Thoracic aorta (tissue), 2 donors: ENCODE measurements around the gene OR10G7. TPM values are rescaled to one million over a fixed set of nuclear protein-coding genes. Genes with fewer than 3 reads are reported as not detected.

Experiments
- ATAC-seq: fragments of 150-250 bp; one replicate; pipeline ENCODE4 v1.8.0; 2017; ENCODE audit warnings: low read depth; ENCODE audit not compliant: insufficient number of reproducible peaks, low FRiP score
- DNase-seq: peaks from one replicate; pipeline ENCODE4 v3.0.0-alpha.2; 2020; ENCODE audit warnings: low spot score
- H3K27ac ChIP-seq, 2 donors: fragments of 200-600 bp; sonication (generic); 1 replicate in 1 of 2; 2 replicates in 1 of 2; pipeline ENCODE4 v1.5.1; 2016; ENCODE audit warnings: mild to moderate bottlenecking in 2 of 2, moderate library complexity in 2 of 2
- H3K27me3 ChIP-seq: fragments of 200-600 bp; sonication (generic); replicated peaks from 2 replicates; pipeline ENCODE4 v1.6.0; 2016; ENCODE audit warnings: mild to moderate bottlenecking; ENCODE audit not compliant: insufficient read depth
- H3K36me3 ChIP-seq: fragments of 200-600 bp; sonication (generic); one replicate; pipeline ENCODE4 v1.5.1; 2016
- H3K4me1 ChIP-seq, 2 donors: fragments of 200-600 bp; sonication (generic); 1 replicate in 1 of 2; 2 replicates in 1 of 2; pipeline versions ENCODE4 v1.5.1 to v1.6.0; 2016; ENCODE audit warnings: low read depth in 2 of 2, mild to moderate bottlenecking in 1 of 2; ENCODE audit not compliant: control insufficient read depth in 1 of 2
- H3K4me3 ChIP-seq: fragments of 200-600 bp; sonication (generic); 2 replicates; pipeline ENCODE4 v1.5.1; 2016; ENCODE audit warnings: mild to moderate bottlenecking
- H3K9me3 ChIP-seq: fragments of 200-600 bp; sonication (generic); 2 replicates; pipeline ENCODE4 v1.5.1; 2016
- total RNA-seq, 2 donors: library from RNA; depleted of rRNA; stranded (reverse); fragments of >200 nt; gene quantifications; one replicate each; pipeline versions ENCODE4 v1.1.0 to v1.2.3, GENCODE V29; 2016
- TF ChIP-seq, protein P1 (sequence below): fragments of 200-600 bp; sonication (generic); IDR thresholded peaks from one replicate; pipeline ENCODE4 v1.5.1; 2019; ENCODE audit warnings: antibody characterized with exemption

OR10G7 gene
- total RNA-seq, 2 donors from 2014 or later = not detected

DNA sequence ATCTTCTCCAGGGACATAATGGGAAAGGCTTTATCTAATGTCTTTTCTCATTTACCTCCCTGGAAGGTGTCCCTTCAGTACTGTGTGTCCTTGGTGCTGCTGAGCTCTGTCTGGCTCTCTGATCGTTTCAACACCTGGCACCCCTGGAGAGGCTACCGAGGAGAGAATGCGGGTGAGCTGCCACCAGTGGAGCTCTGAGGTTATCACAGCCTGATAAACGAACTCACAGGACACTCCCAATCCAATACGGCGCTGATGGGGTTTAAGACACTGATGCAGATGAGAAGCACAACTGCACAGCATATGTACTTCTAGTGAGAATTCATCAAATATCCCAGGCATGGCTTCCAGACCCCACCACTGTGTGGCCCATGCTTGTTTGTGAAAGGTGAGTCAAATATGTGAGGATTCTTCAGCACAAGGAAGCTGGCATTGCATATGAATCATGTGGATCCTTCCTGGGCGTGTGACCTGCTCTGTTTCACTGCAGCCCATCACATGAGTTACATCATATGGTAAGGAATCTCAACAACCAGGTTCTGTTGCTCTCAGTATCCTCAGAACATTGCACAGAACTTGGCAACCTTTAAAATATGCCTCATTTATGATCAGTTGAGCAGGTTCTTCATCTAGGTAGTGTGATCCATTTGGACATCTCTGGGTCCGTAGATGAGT, 39.3 kb upstream of the OR10G7 start:
- H3K27me3 ChIP-seq = no peaks in the 10 kb centered on the region
- H3K36me3 ChIP-seq = no peaks in the 10 kb centered on the region
- DNase-seq (no peak), ATAC-seq (no peak)
- TF ChIP-seq, protein P1, sequence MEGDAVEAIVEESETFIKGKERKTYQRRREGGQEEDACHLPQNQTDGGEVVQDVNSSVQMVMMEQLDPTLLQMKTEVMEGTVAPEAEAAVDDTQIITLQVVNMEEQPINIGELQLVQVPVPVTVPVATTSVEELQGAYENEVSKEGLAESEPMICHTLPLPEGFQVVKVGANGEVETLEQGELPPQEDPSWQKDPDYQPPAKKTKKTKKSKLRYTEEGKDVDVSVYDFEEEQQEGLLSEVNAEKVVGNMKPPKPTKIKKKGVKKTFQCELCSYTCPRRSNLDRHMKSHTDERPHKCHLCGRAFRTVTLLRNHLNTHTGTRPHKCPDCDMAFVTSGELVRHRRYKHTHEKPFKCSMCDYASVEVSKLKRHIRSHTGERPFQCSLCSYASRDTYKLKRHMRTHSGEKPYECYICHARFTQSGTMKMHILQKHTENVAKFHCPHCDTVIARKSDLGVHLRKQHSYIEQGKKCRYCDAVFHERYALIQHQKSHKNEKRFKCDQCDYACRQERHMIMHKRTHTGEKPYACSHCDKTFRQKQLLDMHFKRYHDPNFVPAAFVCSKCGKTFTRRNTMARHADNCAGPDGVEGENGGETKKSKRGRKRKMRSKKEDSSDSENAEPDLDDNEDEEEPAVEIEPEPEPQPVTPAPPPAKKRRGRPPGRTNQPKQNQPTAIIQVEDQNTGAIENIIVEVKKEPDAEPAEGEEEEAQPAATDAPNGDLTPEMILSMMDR = no peak
- H3K27ac ChIP-seq = no peak overlapping the region
- peaks cover 0 to 10% of the 10 kb centered on the region in 2 donors for H3K4me1 ChIP-seq
- no peak overlapping the region for H3K4me3 ChIP-seq
- no peaks in the 10 kb centered on the region for H3K9me3 ChIP-seq

DNA sequence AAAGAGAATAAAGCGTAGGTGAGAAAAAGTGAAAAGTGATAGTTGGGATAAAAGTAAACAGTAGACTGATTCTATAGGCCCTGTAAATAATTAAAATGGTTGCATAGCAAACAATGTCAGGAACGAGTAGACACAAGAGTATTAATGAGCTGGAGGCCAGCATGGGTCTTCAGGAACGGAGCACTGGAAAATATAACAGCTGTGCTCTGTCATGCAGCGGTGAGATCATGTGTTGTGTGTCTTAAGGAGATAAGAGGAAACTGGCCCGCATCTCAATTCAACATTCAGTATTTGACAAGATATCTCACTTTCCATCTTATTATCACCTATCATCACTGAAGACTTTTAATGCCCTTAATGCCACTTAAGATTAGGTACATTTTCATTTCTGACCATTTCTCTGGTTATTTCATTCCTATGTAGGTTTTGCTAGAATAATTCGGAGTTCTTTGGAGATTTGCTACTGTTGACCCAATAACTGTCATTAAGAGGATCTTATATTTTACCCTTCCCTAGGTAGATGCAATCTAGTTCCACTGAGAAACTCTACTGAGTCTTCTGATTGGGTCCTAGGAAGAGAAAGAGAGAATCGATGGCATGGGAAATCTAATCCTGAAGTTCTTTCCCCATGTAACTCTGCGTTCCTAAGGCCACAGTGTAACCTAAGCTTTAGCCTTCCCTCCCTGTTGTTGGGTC, 38.7 kb upstream of the OR10G7 start:
- Histone ChIP-seq H3K36me3 (no peaks in the 10 kb centered on the region), H3K27ac (no peak overlapping the region), H3K9me3 (no peaks in the 10 kb centered on the region), H3K27me3 (no peaks in the 10 kb centered on the region), H3K4me1 (peaks cover 0 to 10% of the 10 kb centered on the region in 2 donors), H3K4me3 (no peak overlapping the region)
- TF ChIP-seq, protein P1 = no peak
- no peak for ATAC-seq
- DNase-seq = no peak

DNA sequence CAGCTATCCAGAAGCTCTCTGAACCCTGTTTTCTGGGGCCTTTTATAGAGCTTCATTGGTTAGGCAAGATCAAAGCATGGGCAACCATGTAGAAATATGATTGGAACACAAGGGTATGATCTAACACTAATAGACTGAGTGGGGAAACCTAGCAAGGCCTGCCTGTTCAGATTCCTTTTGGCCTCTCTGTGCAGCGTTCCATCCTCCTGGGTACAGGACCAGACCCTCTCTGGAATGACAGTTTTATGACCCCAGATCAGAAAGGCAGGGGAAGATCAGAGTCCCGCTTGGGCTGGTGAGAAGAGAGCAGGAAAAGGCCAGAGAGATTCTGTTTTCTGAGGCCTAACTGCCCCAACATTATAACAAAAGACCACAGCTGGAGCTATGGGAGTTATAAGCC, 37.5 kb upstream of the OR10G7 start:
- TF ChIP-seq, protein P1 = no peak
- Histone ChIP-seq H3K4me1 (peaks cover 0 to 10% of the 10 kb centered on the region in 2 donors), H3K27ac (no peak overlapping the region), H3K36me3 (no peaks in the 10 kb centered on the region), H3K9me3 (no peaks in the 10 kb centered on the region), H3K4me3 (no peak overlapping the region), H3K27me3 (peaks cover 3% of the 10 kb centered on the region)
- ATAC-seq = no peak
- no peak for DNase-seq

DNA sequence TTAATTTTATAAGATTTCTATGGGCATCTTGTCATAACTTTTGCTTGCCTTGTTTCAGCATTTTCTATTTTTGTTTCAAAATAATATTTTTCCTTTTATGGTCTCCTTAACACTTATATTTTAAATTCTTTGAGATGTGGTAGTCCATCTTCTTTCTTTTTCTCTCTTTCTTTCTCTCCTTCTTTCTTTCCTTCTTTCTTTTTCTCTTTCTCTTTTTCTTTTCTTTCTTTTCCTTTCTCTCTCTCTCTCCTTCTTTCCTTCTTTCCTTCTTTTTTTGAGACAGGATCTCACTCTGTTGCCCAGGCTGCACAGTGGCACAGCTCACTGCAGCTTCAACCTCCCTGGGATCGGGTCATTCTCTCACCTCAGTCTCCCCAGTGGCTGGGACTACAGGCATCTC, 36.1 kb upstream of the OR10G7 start:
- TF ChIP-seq, protein P1 = no peak
- no peak for ATAC-seq
- Histone ChIP-seq H3K9me3 (no peaks in the 10 kb centered on the region), H3K27me3 (peaks cover 3% of the 10 kb centered on the region), H3K27ac (no peak overlapping the region), H3K4me3 (no peak overlapping the region), H3K36me3 (no peaks in the 10 kb centered on the region), H3K4me1 (peaks cover 0 to 10% of the 10 kb centered on the region in 2 donors)
- no peak for DNase-seq

DNA sequence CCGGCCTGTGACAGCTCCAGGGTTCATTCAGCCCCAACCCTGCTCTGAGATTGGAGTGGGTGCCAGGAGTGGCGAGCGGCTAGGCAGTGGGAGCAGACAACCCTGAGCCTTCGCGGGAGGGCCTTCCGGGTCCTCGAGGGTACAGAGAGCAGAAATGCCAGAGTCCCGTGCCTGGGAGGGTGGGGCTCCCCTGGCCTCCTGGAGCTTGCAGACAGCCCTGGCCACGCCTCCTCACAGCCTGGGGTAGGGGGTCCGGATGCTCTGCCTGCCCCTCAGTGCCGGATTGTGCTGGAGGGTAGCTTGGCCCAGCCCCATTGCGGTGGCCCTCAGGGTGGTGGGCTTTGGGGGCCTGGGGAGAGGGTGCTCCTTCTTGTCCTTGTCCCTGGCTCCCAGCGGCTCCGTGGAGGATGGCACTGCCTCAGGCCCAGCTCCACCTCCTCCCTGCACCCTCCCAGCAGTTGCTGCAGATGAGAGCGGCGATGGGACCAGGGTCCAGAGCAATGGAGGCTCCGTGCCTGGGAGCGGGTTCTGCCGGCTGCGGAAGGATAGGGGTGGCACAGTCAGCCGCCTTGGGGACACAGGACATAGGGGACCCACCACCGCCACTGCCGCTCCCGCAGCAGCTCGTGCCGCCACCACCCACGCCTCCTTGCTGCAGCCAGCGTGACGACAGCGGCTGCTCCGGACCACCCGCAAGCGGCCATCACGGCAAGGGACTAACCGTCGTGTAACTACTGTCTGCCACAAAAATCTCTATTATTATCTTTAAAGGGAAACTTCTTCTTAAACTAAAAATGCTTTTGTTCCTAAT, 34.9 kb upstream of the OR10G7 start:
- peaks cover 0 to 16% of the 10 kb centered on the region in 2 donors for H3K4me1 ChIP-seq
- H3K27ac ChIP-seq = no peak overlapping the region
- DNase-seq (no peak), ATAC-seq (no peak)
- TF ChIP-seq, protein P1 = no peak
- H3K36me3 ChIP-seq = no peaks in the 10 kb centered on the region
- H3K27me3 ChIP-seq = peaks cover 3% of the 10 kb centered on the region
- H3K4me3 ChIP-seq = peak overlapping the region; percentile 72
- no peaks in the 10 kb centered on the region for H3K9me3 ChIP-seq
